ENCODE data around the gene PTGER2. TPM values are rescaled to one million over a fixed set of nuclear protein-coding genes. Genes with fewer than 3 reads are reported as not detected.

Gene PTGER2
- total RNA-seq, 3 donors from 2014 or later: 1.8 to 5.9 (median 4.9) TPM

DNA sequence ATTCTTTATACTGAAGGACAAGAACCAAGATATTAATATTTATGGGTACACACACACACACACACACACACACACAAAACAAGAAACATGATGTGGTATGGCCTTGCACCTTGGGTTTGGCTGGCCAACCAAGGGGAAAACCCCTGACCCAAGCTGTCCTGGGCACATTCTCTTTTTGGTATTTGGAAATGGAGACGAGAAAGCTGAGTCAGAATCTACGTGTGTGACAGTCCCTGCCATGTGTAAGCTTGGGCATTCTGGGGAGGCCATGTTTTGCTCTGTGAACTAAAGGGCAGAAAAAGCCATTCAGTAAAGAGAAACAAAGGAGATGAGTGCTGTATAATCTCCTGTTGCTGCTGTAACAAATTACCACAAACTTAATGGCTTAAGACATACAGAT is 35.6 kb downstream of the PTGER2 start:
- intact Hi-C loops (cut with DNase I; ENCODE audit: low total_unique reads): no loop called here
- no peak for TF ChIP-seq CTCF (IDR thresholded peaks at IDR 0.05)
- no peak for TF ChIP-seq POLR2AphosphoS5 (IDR thresholded peaks at IDR 0.05)
- no peak for TF ChIP-seq POLR2A (IDR thresholded peaks at IDR 0.05)
- H3K9me3 ChIP-seq: no peaks in the 10 kb centered on the region
- H3K4me1 ChIP-seq: no peaks in the 10 kb centered on the region
- DNase-seq (ENCODE audit: low spot score in 2 of 2): no peak
- H3K27me3 ChIP-seq: no peaks in the 10 kb centered on the region
- H3K4me3 ChIP-seq: no peak overlapping the region
- no peak overlapping the region for H3K27ac ChIP-seq
- no peaks in the 10 kb centered on the region for H3K36me3 ChIP-seq

GRCh38 chr14:52350445-52350844 is 36.3 kb downstream of the PTGER2 start:
- Histone ChIP-seq H3K9me3 (no peaks in the 10 kb centered on the region), H3K27ac (no peak overlapping the region), H3K4me1 (no peaks in the 10 kb centered on the region), H3K27me3 (no peaks in the 10 kb centered on the region), H3K36me3 (no peaks in the 10 kb centered on the region), H3K4me3 (no peak overlapping the region)
- TF ChIP-seq CTCF (IDR thresholded peaks at IDR 0.05) (no peak), POLR2A (IDR thresholded peaks at IDR 0.05) (no peak), POLR2AphosphoS5 (IDR thresholded peaks at IDR 0.05) (no peak)
- no peak for DNase-seq (ENCODE audit: low spot score in 2 of 2)
- intact Hi-C loops (cut with DNase I; ENCODE audit: low total_unique reads): no loop called here

- intact Hi-C loops (cut with DNase I; ENCODE audit: low total_unique reads): no loop called here
- TF ChIP-seq POLR2A (IDR thresholded peaks at IDR 0.05): no peak
- TF ChIP-seq CTCF (IDR thresholded peaks at IDR 0.05): no peak
- no peak for TF ChIP-seq POLR2AphosphoS5 (IDR thresholded peaks at IDR 0.05)
- DNase-seq (ENCODE audit: low spot score in 2 of 2): no peak
- Histone ChIP-seq H3K4me1 (no peaks in the 10 kb centered on the region), H3K27ac (peak overlapping the region in 1 of 2 donors; percentile 43), H3K9me3 (no peaks in the 10 kb centered on the region), H3K4me3 (no peak overlapping the region), H3K36me3 (no peaks in the 10 kb centered on the region), H3K27me3 (no peaks in the 10 kb centered on the region)
Observed at GRCh38 chr14:52351233-52352060, 37.3 kb downstream of the PTGER2 start.

GRCh38 chr14:52352061-52352491 is 38.0 kb downstream of the PTGER2 start:
- intact Hi-C loops (cut with DNase I; ENCODE audit: low total_unique reads): no loop called here
- TF ChIP-seq POLR2AphosphoS5 (IDR thresholded peaks at IDR 0.05) (no peak), CTCF (IDR thresholded peaks at IDR 0.05) (no peak), POLR2A (IDR thresholded peaks at IDR 0.05) (no peak)

DNA sequence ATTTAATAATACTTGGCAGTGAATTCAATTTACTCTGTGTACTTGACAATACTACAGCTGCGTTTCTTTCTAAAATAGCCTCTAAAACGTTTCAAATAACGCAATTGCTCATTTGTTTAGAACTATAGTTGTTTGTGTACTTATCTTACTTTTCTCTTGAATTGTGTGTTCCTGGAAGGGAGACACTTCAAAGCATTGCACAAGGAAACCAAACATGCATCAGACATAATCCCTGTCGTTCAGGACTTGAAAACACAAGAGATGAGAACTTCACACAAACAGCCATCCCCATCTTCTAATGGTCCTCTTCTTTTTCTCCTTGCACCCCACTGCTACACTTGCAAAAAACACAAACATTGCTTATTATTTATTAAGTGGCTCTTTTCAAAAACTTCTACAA is 38.5 kb downstream of the PTGER2 start:
- DNase-seq (ENCODE audit: low spot score in 2 of 2): no peak
- no peaks in the 10 kb centered on the region for H3K27me3 ChIP-seq
- intact Hi-C loops (cut with DNase I; ENCODE audit: low total_unique reads): no loop called here
- H3K4me3 ChIP-seq: no peak overlapping the region
- H3K4me1 ChIP-seq: no peaks in the 10 kb centered on the region
- H3K9me3 ChIP-seq: no peaks in the 10 kb centered on the region
- TF ChIP-seq CTCF (IDR thresholded peaks at IDR 0.05) (no peak), POLR2AphosphoS5 (IDR thresholded peaks at IDR 0.05) (no peak), POLR2A (IDR thresholded peaks at IDR 0.05) (no peak)
- no peak overlapping the region for H3K27ac ChIP-seq
- no peaks in the 10 kb centered on the region for H3K36me3 ChIP-seq

More at GRCh38 chr14:52352061-52352491, 38.0 kb downstream of the PTGER2 start:
- Histone ChIP-seq H3K4me3 (no peak overlapping the region), H3K27me3 (no peaks in the 10 kb centered on the region), H3K4me1 (no peaks in the 10 kb centered on the region), H3K9me3 (no peaks in the 10 kb centered on the region), H3K27ac (peak overlapping the region in 1 of 2 donors; percentile 43), H3K36me3 (no peaks in the 10 kb centered on the region)
- DNase-seq (ENCODE audit: low spot score in 2 of 2): no peak
